HepG2 (cell line): ENCODE measurements around the gene DTWD2. TPM values are rescaled to one million over a fixed set of nuclear protein-coding genes. Genes with fewer than 3 reads are reported as not detected.

ENCODE experiments used
- ATAC-seq: fragments of 200-7000 bp; cut with Tn5 transposase; 3 replicates; pipeline ENCODE4 v1.9.1; 2020; ENCODE audit warnings: mild to moderate bottlenecking, moderate library complexity
- BruUV-seq: library from RNA; stranded (reverse); fragments of 400-500 nt; replicated peaks from 2 replicates; lab custom pipeline; 2021; lab: Mats Ljungman, UMichigan
- CTCF ChIA-PET: fragments of 300-600 bp; formaldehyde crosslinking; extraction: SDS; loops from one replicate; lab custom pipeline; 2021; ENCODE audit warnings: low total read pairs, inconsistent platforms, low intra/inter-chr PET ratio; lab: Yijun Ruan, JAX
- POLR2A ChIA-PET: fragments of 350-600 bp; sonication (Branson Sonifier 250); formaldehyde crosslinking; loops from one replicate; lab custom pipeline; 2020; ENCODE audit warnings: antibody characterized with exemption, inconsistent platforms; lab: Yijun Ruan, JAX
- DNase-seq: peaks from one replicate; pipeline ENCODE4 v3.0.0-alpha.2; 2015; ENCODE audit warnings: low spot score
- FAIRE-seq: peaks from 3 replicates; lab custom pipeline; 2011; peaks lifted over from hg19 to GRCh38; lab: Jason Lieb, UNC
- H2AFZ ChIP-seq: one replicate; pipeline ENCODE4 v1.6.1; 2011; ENCODE audit warnings: low read length, inconsistent platforms
- H3K27ac ChIP-seq: fragments of 300-600 bp; 3 replicates; pipeline ENCODE4 v1.8.0; 2011; ENCODE audit warnings: mixed run types, mild to moderate bottlenecking, mixed read lengths, low read length, inconsistent platforms; ENCODE audit not compliant: insufficient read depth; ENCODE audit errors: extremely low read length
- H3K27me3 ChIP-seq, 2 experiments: fragments of 200-600 bp in 1 of 2; 2 replicates in 1 of 2; 3 replicates in 1 of 2; pipeline versions ENCODE4 v1.6.0 to v1.8.0; 2011; ENCODE audit warnings: low read length in 2 of 2, mild to moderate bottlenecking in 2 of 2, moderate library complexity in 2 of 2, inconsistent platforms in 1 of 2; ENCODE audit not compliant: insufficient read depth in 2 of 2, control insufficient read depth in 1 of 2
- H3K36me3 ChIP-seq, 2 experiments: fragments of 200-600 bp in 1 of 2; replicated peaks in 1 of 2; 2 replicates in 1 of 2; 3 replicates in 1 of 2; pipeline versions ENCODE4 v1.5.1 to v1.8.0; 2011; ENCODE audit warnings: low read length in 2 of 2, inconsistent platforms in 1 of 2; ENCODE audit not compliant: insufficient read depth in 2 of 2, control insufficient read depth in 1 of 2
- H3K4me1 ChIP-seq: 2 replicates; pipeline ENCODE4 v1.5.1; 2012; ENCODE audit warnings: low read length, inconsistent platforms; ENCODE audit not compliant: insufficient read depth
- H3K4me2 ChIP-seq: 2 replicates; pipeline ENCODE4 v1.6.0; 2011; ENCODE audit warnings: low read depth, low read length, inconsistent platforms
- H3K4me3 ChIP-seq, 3 experiments: fragments of 200-600 bp in 1 of 3; sonication (generic), shearing (Covaris generic) in 1 of 3; replicated peaks in 1 of 3; 2 replicates each; pipeline ENCODE4 v1.5.1; 2011 to 2016; ENCODE audit warnings: low read length in 3 of 3, inconsistent platforms in 2 of 3, low read depth in 2 of 3, mild to moderate bottlenecking in 2 of 3, control low read depth in 1 of 3, mixed read lengths in 1 of 3; ENCODE audit not compliant: insufficient read depth in 1 of 3
- H3K79me2 ChIP-seq: one replicate; pipeline ENCODE4 v1.6.1; 2011; ENCODE audit warnings: low read length, inconsistent platforms; ENCODE audit not compliant: insufficient read depth
- H3K9ac ChIP-seq: 2 replicates; pipeline ENCODE4 v1.6.0; 2011; ENCODE audit warnings: mild to moderate bottlenecking, low read depth, low read length, inconsistent platforms; ENCODE audit not compliant: insufficient read depth
- H3K9me3 ChIP-seq: 2 replicates; pipeline ENCODE4 v1.5.1; 2012; ENCODE audit warnings: mild to moderate bottlenecking, low read length
- H4K20me1 ChIP-seq: 2 replicates; pipeline ENCODE4 v1.6.0; 2011; ENCODE audit warnings: inconsistent platforms, mild to moderate bottlenecking, low read length, moderate library complexity; ENCODE audit not compliant: insufficient read depth
- ATM ChIP-seq: fragments of 450-650 bp; IDR thresholded peaks from 2 replicates; pipeline ENCODE4 v1.7.1; 2017; ENCODE audit warnings: mild to moderate bottlenecking, borderline replicate concordance
- ATRX ChIP-seq: sonication (generic); formaldehyde crosslinking; IDR thresholded peaks from 2 replicates; pipeline ENCODE4 v1.4.0; 2020; ENCODE audit warnings: missing genetic modification reagents, borderline replicate concordance
- RAD51 ChIP-seq: fragments of 450-650 bp; IDR thresholded peaks from 2 replicates; pipeline ENCODE4 v1.6.1; 2016; ENCODE audit warnings: borderline replicate concordance
- SMAD3 ChIP-seq: sonication (generic); formaldehyde crosslinking; IDR thresholded peaks from 2 replicates; pipeline ENCODE4 v1.4.0; 2020; ENCODE audit warnings: missing genetic modification reagents
- SUZ12 ChIP-seq: fragments of 150-350 bp; IDR thresholded peaks from 2 replicates; pipeline ENCODE4 v1.6.1; 2014; ENCODE audit warnings: low read depth, low read length
- TAF1 ChIP-seq: sonication (generic); formaldehyde crosslinking; IDR thresholded peaks from 2 replicates; pipeline ENCODE4 v1.4.0; 2020; ENCODE audit warnings: missing genetic modification reagents
- ZNF138 ChIP-seq: sonication (generic); formaldehyde crosslinking; IDR thresholded peaks from 2 replicates; pipeline ENCODE4 v1.5.0; 2020; ENCODE audit warnings: mild to moderate bottlenecking, low read depth, missing genetic modification reagents
- ZNF251 ChIP-seq: sonication (generic); formaldehyde crosslinking; IDR thresholded peaks from 2 replicates; pipeline ENCODE4 v1.9.0; 2021; ENCODE audit warnings: mild to moderate bottlenecking, missing genetic modification reagents
- ZNF329 ChIP-seq: sonication (generic); formaldehyde crosslinking; IDR thresholded peaks from 2 replicates; pipeline ENCODE4 v1.9.0; 2021; ENCODE audit warnings: low read depth, mild to moderate bottlenecking, missing genetic modification reagents
- WGBS: methylation state at CpG from one replicate; pipeline ENCODE4 v1.1.6; 2017; ENCODE audit warnings: low lambda C conversion rate; 5-methylcytosine and 5-hydroxymethylcytosine counted together
- in situ Hi-C: cut with HindIII; loops from 2 replicates; pipeline ENCODE4 v1.10.0; 2017; ENCODE audit warnings: low pct_unique_long_range_greater_than_20kb; ENCODE audit not compliant: extremely low pct_ligation_motif_present
- intact Hi-C: fragments of 100-400 bp; cut with micrococcal nuclease; formaldehyde crosslinking; loops from one replicate; pipeline ENCODE4 v1.10.0; 2022; ENCODE audit not compliant: unreplicated experiment
- polyA plus RNA-seq, 8 experiments: library from polyadenylated mRNA; depleted of rRNA in 3 of 8; stranded (reverse) in 7 of 8; unstranded in 1 of 8; fragments of >200 nt; fragmentation: Illumina TruSeq in 4 of 8; extraction: Trizol in 4 of 8; gene quantifications; 2 replicates each; pipeline versions ENCODE4 v1.2.1 to v1.2.3, GENCODE V29; 2011 to 2016; ENCODE audit warnings: low read depth in 4 of 8, missing spikeins in 1 of 8, mixed read lengths in 1 of 8; ENCODE audit not compliant: insufficient read depth in 1 of 8
- total RNA-seq, 5 experiments: library from RNA; depleted of rRNA; stranded (reverse); fragments of >200 nt; fragmentation: Illumina TruSeq; extraction: Trizol; gene quantifications; 2 replicates each; pipeline ENCODE4 v1.2.3, GENCODE V29; 2016; ENCODE audit warnings: low read depth in 1 of 5

Gene DTWD2
- total and polyA plus RNA-seq, 2 of the 13 experiments (the other 11 are each of a cell fraction or from before 2014, with no cell fraction given), result 1.6 to 6.0 TPM

GRCh38 chr5:118923295-118924005, 64.9 kb downstream of the DTWD2 start:
- H3K27me3 ChIP-seq, result no peaks in the 10 kb centered on the region
- H3K4me3 ChIP-seq, result no peak overlapping the region
- no peak overlapping the region for H3K27ac ChIP-seq
- no peak overlapping the region for H3K4me2 ChIP-seq
- H3K9me3 ChIP-seq, result no peaks in the 10 kb centered on the region
- TF ChIP-seq RAD51, result no peak
- BruUV-seq, result no TSS peak
- intact Hi-C loops (no loop called here), in situ Hi-C loops (no loop called here)
- FAIRE-seq (no peak), ATAC-seq (no peak), DNase-seq (no peak)
- H3K9ac ChIP-seq, result no peak overlapping the region
- CTCF ChIA-PET, result no interaction called here
- no peaks in the 10 kb centered on the region for H4K20me1 ChIP-seq
- POLR2A ChIA-PET, result no interaction called here
- H2AFZ ChIP-seq, result no peak overlapping the region
- no peaks in the 10 kb centered on the region for H3K79me2 ChIP-seq
- H3K4me1 ChIP-seq, result no peaks in the 10 kb centered on the region
- WGBS, result 91% methylated on average over 15 of the region's 15 CpGs
- no peaks in the 10 kb centered on the region for H3K36me3 ChIP-seq

GRCh38 chr5:118921866-118922265, 66.5 kb downstream of the DTWD2 start:
- no peaks in the 10 kb centered on the region for H3K79me2 ChIP-seq
- no peak overlapping the region for H3K9ac ChIP-seq
- WGBS, result 97% methylated on average over 2 of the region's 2 CpGs
- ATAC-seq, result no peak
- CTCF ChIA-PET, result no interaction called here
- intact Hi-C loops, result no loop called here
- TF ChIP-seq ATRX (no peak), ATM (no peak), TAF1 (CRISPR knock-in tag) (no peak), ZNF138 (CRISPR knock-in tag) (no peak), SMAD3 (no peak), ZNF251 (no peak), ZNF329 (CRISPR knock-in tag) (no peak), SUZ12 (no peak)
- H3K27ac ChIP-seq, result no peak overlapping the region
- no peak for DNase-seq
- FAIRE-seq, result no peak
- no peaks in the 10 kb centered on the region for H3K27me3 ChIP-seq
- H2AFZ ChIP-seq, result no peak overlapping the region
- H3K4me3 ChIP-seq, result no peak overlapping the region
- POLR2A ChIA-PET, result no interaction called here
- in situ Hi-C loops, result no loop called here
- no peaks in the 10 kb centered on the region for H3K4me1 ChIP-seq
- H3K9me3 ChIP-seq, result no peaks in the 10 kb centered on the region
- no peaks in the 10 kb centered on the region for H3K36me3 ChIP-seq
- H4K20me1 ChIP-seq, result no peaks in the 10 kb centered on the region
- H3K4me2 ChIP-seq, result no peak overlapping the region
- no TSS peak for BruUV-seq
